ENCODE data around the gene FKBP8.
A peak's percentile ranks its signal among the peaks of the same experiment; 100 is the strongest.

The FKBP8 gene

GRCh38 chr19:18587962-18588610 lies 44.7 kb upstream of the FKBP8 start:
- H3K4me3 ChIP-seq (ENCODE audit: low read depth, low read length), result peak overlapping the region; percentile 78
- DNase-seq (ENCODE audit: low read depth), result no peak
- no peak for TF ChIP-seq CTCF (conservative IDR thresholded peaks at IDR 0.05; ENCODE audit: low read depth, low read length)

DNA sequence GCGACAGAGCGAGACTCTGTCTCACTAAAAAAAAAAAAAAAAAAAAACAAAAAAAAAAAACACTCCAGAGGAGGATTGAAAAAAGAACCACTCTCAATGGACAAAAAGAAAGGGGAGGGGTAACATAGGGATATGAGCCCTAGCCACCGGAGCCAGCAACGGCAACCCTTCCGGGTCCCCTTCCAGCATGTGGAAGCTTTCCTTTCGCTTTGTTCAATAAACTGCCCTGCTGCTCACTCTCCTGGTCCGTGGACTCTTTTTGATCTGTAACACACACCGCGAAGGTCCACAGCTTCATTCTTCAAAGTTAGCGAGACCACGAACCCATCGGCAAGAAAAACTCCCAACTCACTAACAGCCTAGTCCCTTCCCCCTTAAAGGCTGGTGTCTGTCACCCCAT lies 44.2 kb upstream of the FKBP8 start:
- DNase-seq (ENCODE audit: low read depth), result no peak
- no peak for TF ChIP-seq CTCF (conservative IDR thresholded peaks at IDR 0.05; ENCODE audit: low read depth, low read length)
- no peak overlapping the region for H3K4me3 ChIP-seq (ENCODE audit: low read depth, low read length)

GRCh38 chr19:18586306-18586705 lies 42.9 kb upstream of the FKBP8 start:
- DNase-seq (ENCODE audit: low read depth), result no peak
- no peak overlapping the region for H3K4me3 ChIP-seq (ENCODE audit: low read depth, low read length)
- peak; percentile 15 for TF ChIP-seq CTCF (conservative IDR thresholded peaks at IDR 0.05; ENCODE audit: low read depth, low read length)

DNA sequence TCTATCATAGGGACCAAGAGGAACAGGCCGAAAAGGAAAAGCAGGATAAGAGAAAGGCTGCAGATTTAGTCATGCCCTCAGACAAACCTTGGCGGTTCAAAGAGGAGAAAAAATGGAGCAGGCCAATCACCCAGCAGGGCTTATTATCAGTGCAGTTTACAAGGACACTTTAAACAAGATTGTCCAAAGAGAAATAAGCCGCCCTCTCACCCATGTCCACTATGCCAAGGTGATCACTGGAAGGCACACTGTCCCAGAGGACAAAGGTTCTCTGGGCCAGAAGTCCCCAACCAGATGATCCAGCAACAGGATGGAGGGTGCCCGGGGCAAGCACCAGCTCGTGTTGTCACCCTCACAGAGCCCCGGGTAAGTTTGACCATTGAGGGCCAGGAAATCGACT lies 36.9 kb upstream of the FKBP8 start:
- no peak for DNase-seq (ENCODE audit: low read depth)
- no peak for TF ChIP-seq CTCF (conservative IDR thresholded peaks at IDR 0.05; ENCODE audit: low read depth, low read length)
- no peak overlapping the region for H3K4me3 ChIP-seq (ENCODE audit: low read depth, low read length)

DNA sequence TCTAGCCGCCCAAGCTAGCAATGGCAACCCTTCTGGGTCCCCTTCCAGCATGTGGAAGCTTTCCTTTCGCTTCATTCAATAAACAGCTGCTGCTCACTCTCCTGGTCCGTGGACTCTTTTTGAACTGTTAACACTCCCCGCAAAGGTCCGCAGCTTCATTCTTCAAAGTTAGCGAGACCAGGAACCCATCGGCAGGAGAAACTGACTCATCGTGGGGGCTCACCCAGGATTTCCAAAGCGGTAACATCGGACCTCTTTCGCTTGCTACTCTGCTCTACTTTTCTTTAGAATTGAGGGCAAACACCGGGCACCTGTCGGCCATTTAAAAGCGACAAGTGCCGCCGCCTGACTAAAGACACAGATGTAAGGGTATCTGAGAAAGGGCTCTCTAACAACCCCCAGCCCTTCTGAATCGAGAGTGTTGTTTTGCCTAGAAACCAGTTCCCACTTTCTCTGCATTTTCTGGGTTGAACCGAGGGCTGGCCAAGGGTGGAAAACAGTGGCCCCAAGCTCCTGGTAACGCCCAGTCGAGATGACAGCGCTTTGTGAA lies 34.1 kb upstream of the FKBP8 start:
- DNase-seq (ENCODE audit: low read depth), result no peak
- TF ChIP-seq CTCF (conservative IDR thresholded peaks at IDR 0.05; ENCODE audit: low read depth, low read length), result no peak
- H3K4me3 ChIP-seq (ENCODE audit: low read depth, low read length), result no peak overlapping the region

- H3K4me3 ChIP-seq (ENCODE audit: low read depth, low read length), result no peak overlapping the region
- no peak for DNase-seq (ENCODE audit: low read depth)
- TF ChIP-seq CTCF (conservative IDR thresholded peaks at IDR 0.05; ENCODE audit: low read depth, low read length), result no peak
Observed at GRCh38 chr19:18576383-18576782, 33.0 kb upstream of the FKBP8 start.

DNA sequence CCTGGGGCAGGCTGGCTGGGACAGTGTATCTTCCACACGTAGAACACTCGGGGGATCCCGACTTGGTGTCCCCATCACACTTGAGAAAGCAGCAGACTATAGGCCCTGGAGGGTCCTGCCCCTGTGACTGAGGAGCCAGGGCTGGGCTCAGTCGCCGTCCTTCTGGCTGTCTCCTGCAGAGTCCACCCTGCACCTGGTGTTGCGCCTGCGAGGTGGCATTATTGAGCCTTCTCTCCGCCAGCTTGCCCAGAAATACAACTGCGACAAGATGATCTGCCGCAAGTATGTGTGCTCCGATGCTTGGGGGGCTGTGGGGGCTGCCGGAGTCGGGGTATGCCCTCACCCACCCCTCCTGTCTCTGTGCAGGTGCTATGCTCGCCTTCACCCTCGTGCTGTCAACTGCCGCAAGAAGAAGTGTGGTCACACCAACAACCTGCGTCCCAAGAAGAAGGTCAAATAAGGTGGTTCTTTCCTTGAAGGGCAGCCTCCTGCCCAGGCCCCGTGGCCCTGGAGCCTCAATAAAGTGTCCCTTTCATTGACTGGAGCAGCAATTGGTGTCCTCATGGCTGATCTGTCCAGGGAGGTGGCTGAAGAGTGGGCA lies 31.4 kb upstream of the FKBP8 start:
- no peak for TF ChIP-seq CTCF (conservative IDR thresholded peaks at IDR 0.05; ENCODE audit: low read depth, low read length)
- no peak overlapping the region for H3K4me3 ChIP-seq (ENCODE audit: low read depth, low read length)
- no peak for DNase-seq (ENCODE audit: low read depth)

Data from choroid plexus epithelial cell (primary cell).